Small intestine (tissue), 7 donors: Measurements from ENCODE around the gene HIVEP1. TPM values are rescaled to one million over a fixed set of nuclear protein-coding genes. Genes with fewer than 3 reads are reported as not detected.
"Not testable (repeated sequence)": the region's sequence is repeated elsewhere in the genome, so short reads cannot be mapped to it uniquely, and the experiment has no call there.

Experiments used
- DNase-seq, 2 donors: peaks; one replicate each; pipeline versions ENCODE4 v3.0.0 to v3.0.0-alpha.2; 2013
- FAIRE-seq: peaks from 2 replicates; lab custom pipeline; 2012; peaks lifted over from hg19 to GRCh38; lab: Jason Lieb, UNC
- H3K27ac ChIP-seq, 3 donors: one replicate each; pipeline ENCODE4 v1.5.1; 2013; ENCODE audit warnings: low read length in 2 of 3, mild to moderate bottlenecking in 2 of 3, control low read depth in 1 of 3, inconsistent platforms in 1 of 3, low read depth in 1 of 3, moderate library complexity in 1 of 3
- H3K27me3 ChIP-seq, 3 donors: one replicate each; pipeline ENCODE4 v1.6.1; 2013; ENCODE audit warnings: low read length in 3 of 3, inconsistent platforms in 1 of 3; ENCODE audit not compliant: control insufficient read depth in 3 of 3, insufficient read depth in 3 of 3
- H3K36me3 ChIP-seq, 3 donors: one replicate each; pipeline ENCODE4 v1.6.1; 2013; ENCODE audit warnings: low read length in 3 of 3, inconsistent platforms in 1 of 3, low read depth in 1 of 3, mild to moderate bottlenecking in 1 of 3, moderate library complexity in 1 of 3; ENCODE audit not compliant: control insufficient read depth in 3 of 3, insufficient read depth in 2 of 3
- H3K4me1 ChIP-seq, 3 donors: one replicate each; pipeline ENCODE4 v1.6.1; 2013; ENCODE audit warnings: low read length in 2 of 3, inconsistent platforms in 1 of 3, low read depth in 1 of 3, mild to moderate bottlenecking in 1 of 3, moderate library complexity in 1 of 3; ENCODE audit not compliant: control insufficient read depth in 3 of 3, insufficient read depth in 2 of 3
- H3K4me3 ChIP-seq, 3 donors: one replicate each; pipeline ENCODE4 v1.5.1; 2013; ENCODE audit warnings: low read length in 3 of 3, control low read depth in 1 of 3, inconsistent platforms in 1 of 3, low read depth in 1 of 3, mild to moderate bottlenecking in 1 of 3, moderate library complexity in 1 of 3
- H3K9me3 ChIP-seq, 2 donors: one replicate each; pipeline ENCODE4 v1.6.1; 2013; ENCODE audit warnings: low read depth in 1 of 2, low read length in 1 of 2; ENCODE audit not compliant: control insufficient read depth in 2 of 2, insufficient read depth in 1 of 2
- WGBS, 3 donors: extraction: QIAGEN DNeasy Blood & Tissue Kit; methylation state at CpG; one replicate each; pipeline ENCODE4 v1.1.7; 2013; 5-methylcytosine and 5-hydroxymethylcytosine counted together
- polyA plus RNA-seq, 4 donors: library from polyadenylated mRNA; stranded (reverse) in 3 of 4; unstranded in 1 of 4; fragments of 200-250 nt in 3 of 4; fragments of 120-200 nt in 1 of 4; gene quantifications; one replicate each; pipeline versions ENCODE4 v1.2.1 to v1.2.3, GENCODE V29; 2013
- donor health status: healthy with polysubstance abuse.
- donor health status: control.
- donor health status: control.
- donor health status: Bipolar disorder and iron deficiency.
- donor health status: healthy.

Gene HIVEP1
- polyA plus RNA-seq, 4 donors: 4.9 to 25.4 (median 6.4) TPM

- peak; percentile 40 to 66 for DNase-seq
- no peak for FAIRE-seq
- Histone ChIP-seq H3K27me3 (no peaks in the 10 kb centered on the region), H3K27ac (no peak overlapping the region), H3K36me3 (peaks cover 0 to 7% (median 3%) of the 10 kb centered on the region in 3 donors), H3K9me3 (no peaks in the 10 kb centered on the region), H3K4me1 (no peaks in the 10 kb centered on the region), H3K4me3 (no peak overlapping the region)
- WGBS, 3 donors: 18 to 57% (median 26%) methylated on average over 7 of the region's 7 CpGs
These were observed 138.8 kb downstream of the HIVEP1 start for GRCh38 chr6:12150812-12151432.

- Histone ChIP-seq H3K27ac (no peak overlapping the region), H3K4me3 (no peak overlapping the region), H3K9me3 (no peaks in the 10 kb centered on the region), H3K36me3 (peaks cover 0 to 7% (median 3%) of the 10 kb centered on the region in 3 donors), H3K4me1 (no peaks in the 10 kb centered on the region), H3K27me3 (no peaks in the 10 kb centered on the region)
- WGBS, 3 donors: 13 to 77% (median 52%) methylated on average over 2 of the region's 2 CpGs
- no peak for FAIRE-seq
- DNase-seq: peak; percentile 23 to 60
These were observed 139.3 kb downstream of the HIVEP1 start for GRCh38 chr6:12151433-12151820.

GRCh38 chr6:12152023-12152970 lies 140.2 kb downstream of the HIVEP1 start:
- Histone ChIP-seq H3K9me3 (no peaks in the 10 kb centered on the region), H3K27ac (no peak overlapping the region), H3K27me3 (no peaks in the 10 kb centered on the region), H3K4me3 (no peak overlapping the region), H3K4me1 (no peaks in the 10 kb centered on the region), H3K36me3 (peaks cover 0 to 7% (median 3%) of the 10 kb centered on the region in 3 donors)
- no peak for FAIRE-seq
- DNase-seq: no peak
- WGBS, 3 donors: 82 to 83% (median 82%) methylated on average over 9 of the region's 9 CpGs

GRCh38 chr6:12155769-12156168 lies 143.7 kb downstream of the HIVEP1 start:
- WGBS, 3 donors: 85 to 89% (median 85%) methylated on average over 2 of the region's 2 CpGs
- peaks cover 0 to 13% (median 3%) of the 10 kb centered on the region in 3 donors for H3K36me3 ChIP-seq
- not testable (repeated sequence) for H3K9me3 ChIP-seq, H3K4me3 ChIP-seq, H3K27me3 ChIP-seq, H3K4me1 ChIP-seq, H3K27ac ChIP-seq, FAIRE-seq, DNase-seq

- Histone ChIP-seq H3K4me1 (no peaks in the 10 kb centered on the region), H3K27ac (no peak overlapping the region), H3K4me3 (no peak overlapping the region), H3K9me3 (no peaks in the 10 kb centered on the region), H3K36me3 (peaks cover 9 to 34% (median 9%) of the 10 kb centered on the region in 3 donors), H3K27me3 (no peaks in the 10 kb centered on the region)
- DNase-seq (no peak), FAIRE-seq (no peak)
- WGBS, 3 donors: 97 to 98% (median 98%) methylated on average over 16 of the region's 16 CpGs
These were observed 146.7 kb downstream of the HIVEP1 start for GRCh38 chr6:12158686-12159415.

- Histone ChIP-seq H3K27ac (peak overlapping the region in 1 of 3 donors; percentile 41), H3K36me3 (peaks cover 9 to 35% (median 11%) of the 10 kb centered on the region in 3 donors), H3K27me3 (no peaks in the 10 kb centered on the region), H3K9me3 (no peaks in the 10 kb centered on the region), H3K4me3 (no peak overlapping the region), H3K4me1 (no peaks in the 10 kb centered on the region)
- FAIRE-seq (no peak), DNase-seq (no peak)
- WGBS, 3 donors: 76 to 92% (median 83%) methylated on average over 4 of the region's 4 CpGs
These were observed 148.2 kb downstream of the HIVEP1 start for GRCh38 chr6:12160326-12160725.

GRCh38 chr6:12162213-12162612 lies 150.1 kb downstream of the HIVEP1 start:
- H3K4me3 ChIP-seq: no peak overlapping the region
- H3K4me1 ChIP-seq: no peaks in the 10 kb centered on the region
- H3K27me3 ChIP-seq: no peaks in the 10 kb centered on the region
- FAIRE-seq (no peak), DNase-seq (no peak)
- H3K9me3 ChIP-seq: no peaks in the 10 kb centered on the region
- H3K36me3 ChIP-seq: peaks cover 9 to 35% (median 12%) of the 10 kb centered on the region in 3 donors
- WGBS, 3 donors: 96 to 98% (median 98%) methylated on average over 5 of the region's 5 CpGs
- no peak overlapping the region for H3K27ac ChIP-seq

- no peaks in the 10 kb centered on the region for H3K9me3 ChIP-seq
- peak in 1 of 2 donors; percentile 40 for DNase-seq
- FAIRE-seq: no peak
- peaks cover 9 to 35% (median 12%) of the 10 kb centered on the region in 3 donors for H3K36me3 ChIP-seq
- H3K27me3 ChIP-seq: no peaks in the 10 kb centered on the region
- WGBS, 3 donors: 57 to 90% (median 64%) methylated on average over 3 of the region's 3 CpGs
- no peaks in the 10 kb centered on the region for H3K4me1 ChIP-seq
- H3K27ac ChIP-seq: no peak overlapping the region
- no peak overlapping the region for H3K4me3 ChIP-seq
These were observed 151.0 kb downstream of the HIVEP1 start for GRCh38 chr6:12163149-12163548.
